GM06990 (cell line): ENCODE data around the gene OBSCN.

Source experiments
- DNase-seq: peaks from one replicate; pipeline ENCODE4 v3.0.0-alpha.2; 2011; ENCODE audit not compliant: insufficient read length; ENCODE audit errors: extremely low read depth
- H3K27me3 ChIP-seq: replicated peaks from 2 replicates; pipeline ENCODE4 v1.6.0; 2011; ENCODE audit warnings: low read length; ENCODE audit not compliant: control insufficient read depth, insufficient read depth
- H3K36me3 ChIP-seq: 2 replicates; pipeline ENCODE4 v1.5.1; 2011; ENCODE audit warnings: low read length; ENCODE audit not compliant: control insufficient read depth, insufficient read depth
- H3K4me3 ChIP-seq: replicated peaks from 2 replicates; pipeline ENCODE4 v1.5.1; 2011; ENCODE audit warnings: low read depth, mild to moderate bottlenecking, control low read depth, low read length
- TF ChIP-seq, protein P1 (sequence below): IDR thresholded peaks from 2 replicates; pipeline ENCODE4 v1.5.1; 2011; ENCODE audit warnings: low read length, control low read depth, mild to moderate bottlenecking, inconsistent platforms; ENCODE audit not compliant: insufficient read depth, poor library complexity, severe bottlenecking

The OBSCN gene

DNA sequence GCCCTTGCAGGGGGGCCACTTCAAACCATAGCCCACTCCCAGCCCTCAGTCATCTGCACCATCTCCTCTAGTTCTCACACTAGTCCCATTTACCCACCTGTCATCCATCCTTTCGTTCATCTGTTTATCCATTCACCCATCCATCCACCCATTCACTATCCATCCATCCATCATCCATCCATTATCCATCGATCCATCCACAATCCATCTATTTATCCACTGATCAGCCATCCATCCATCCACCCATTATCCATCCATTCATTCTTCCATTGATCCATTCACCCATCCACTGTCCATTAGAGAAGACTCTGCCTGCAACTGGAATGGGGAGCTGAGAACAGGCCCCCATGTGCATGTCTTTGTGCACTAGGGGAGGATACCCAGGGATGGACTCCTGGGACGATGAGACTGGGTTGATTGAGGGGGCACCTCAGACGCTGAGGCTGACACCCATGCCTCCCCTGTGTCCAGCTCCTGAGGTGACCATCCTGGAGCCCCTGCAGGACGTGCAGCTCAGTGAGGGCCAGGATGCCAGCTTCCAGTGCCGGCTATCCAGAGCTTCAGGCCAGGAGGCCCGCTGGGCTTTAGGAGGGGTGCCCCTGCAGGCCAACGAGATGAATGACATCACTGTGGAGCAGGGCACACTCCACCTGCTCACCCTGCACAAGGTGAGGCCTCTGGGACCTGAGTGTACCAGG lies 100.9 kb downstream of the OBSCN start:
- TF ChIP-seq, protein P1, sequence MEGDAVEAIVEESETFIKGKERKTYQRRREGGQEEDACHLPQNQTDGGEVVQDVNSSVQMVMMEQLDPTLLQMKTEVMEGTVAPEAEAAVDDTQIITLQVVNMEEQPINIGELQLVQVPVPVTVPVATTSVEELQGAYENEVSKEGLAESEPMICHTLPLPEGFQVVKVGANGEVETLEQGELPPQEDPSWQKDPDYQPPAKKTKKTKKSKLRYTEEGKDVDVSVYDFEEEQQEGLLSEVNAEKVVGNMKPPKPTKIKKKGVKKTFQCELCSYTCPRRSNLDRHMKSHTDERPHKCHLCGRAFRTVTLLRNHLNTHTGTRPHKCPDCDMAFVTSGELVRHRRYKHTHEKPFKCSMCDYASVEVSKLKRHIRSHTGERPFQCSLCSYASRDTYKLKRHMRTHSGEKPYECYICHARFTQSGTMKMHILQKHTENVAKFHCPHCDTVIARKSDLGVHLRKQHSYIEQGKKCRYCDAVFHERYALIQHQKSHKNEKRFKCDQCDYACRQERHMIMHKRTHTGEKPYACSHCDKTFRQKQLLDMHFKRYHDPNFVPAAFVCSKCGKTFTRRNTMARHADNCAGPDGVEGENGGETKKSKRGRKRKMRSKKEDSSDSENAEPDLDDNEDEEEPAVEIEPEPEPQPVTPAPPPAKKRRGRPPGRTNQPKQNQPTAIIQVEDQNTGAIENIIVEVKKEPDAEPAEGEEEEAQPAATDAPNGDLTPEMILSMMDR: no peak
- no peaks in the 10 kb centered on the region for H3K27me3 ChIP-seq

DNA sequence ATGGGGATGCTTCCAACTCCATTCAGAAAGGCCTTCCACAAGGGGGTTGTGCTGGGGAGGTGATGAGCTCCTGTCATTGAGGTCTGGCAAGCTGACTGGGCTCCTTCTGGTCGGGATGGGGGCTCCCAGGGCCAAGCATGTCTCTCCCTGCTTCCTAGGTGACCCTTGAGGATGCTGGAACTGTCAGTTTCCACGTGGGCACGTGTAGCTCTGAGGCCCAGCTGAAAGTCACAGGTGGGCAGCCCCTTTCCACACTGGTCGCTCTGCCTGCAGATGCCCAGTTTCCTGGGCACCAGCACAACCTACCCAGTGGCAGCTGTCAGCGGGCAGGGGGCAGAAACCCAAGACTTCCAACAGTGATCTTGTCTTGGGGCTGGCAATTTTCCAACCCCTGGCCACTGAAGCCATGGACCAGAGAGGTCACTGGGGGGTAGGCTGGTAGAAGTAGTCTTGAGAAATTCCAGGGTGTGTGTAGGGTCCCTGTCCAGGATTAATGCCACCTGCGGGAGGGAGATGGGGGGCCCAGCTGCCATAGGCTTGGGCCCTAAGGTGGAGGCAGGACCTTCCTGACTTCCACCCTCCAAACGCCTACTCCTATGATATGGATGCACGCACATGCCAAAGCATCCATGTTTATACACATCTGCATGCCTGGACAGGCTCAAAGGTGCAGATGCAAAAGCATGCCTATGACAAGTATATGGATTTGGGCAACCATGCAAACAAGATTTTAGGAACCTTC lies 101.7 kb downstream of the OBSCN start:
- DNase-seq: no peak
- TF ChIP-seq, protein P1: no peak
- H3K36me3 ChIP-seq: no peaks in the 10 kb centered on the region
- H3K4me3 ChIP-seq: no peak overlapping the region
- H3K27me3 ChIP-seq: no peaks in the 10 kb centered on the region

More for the DNA sequence above, 100.9 kb downstream of the OBSCN start:
- Histone ChIP-seq H3K36me3 (no peaks in the 10 kb centered on the region), H3K4me3 (no peak overlapping the region)
- no peak for DNase-seq

DNA sequence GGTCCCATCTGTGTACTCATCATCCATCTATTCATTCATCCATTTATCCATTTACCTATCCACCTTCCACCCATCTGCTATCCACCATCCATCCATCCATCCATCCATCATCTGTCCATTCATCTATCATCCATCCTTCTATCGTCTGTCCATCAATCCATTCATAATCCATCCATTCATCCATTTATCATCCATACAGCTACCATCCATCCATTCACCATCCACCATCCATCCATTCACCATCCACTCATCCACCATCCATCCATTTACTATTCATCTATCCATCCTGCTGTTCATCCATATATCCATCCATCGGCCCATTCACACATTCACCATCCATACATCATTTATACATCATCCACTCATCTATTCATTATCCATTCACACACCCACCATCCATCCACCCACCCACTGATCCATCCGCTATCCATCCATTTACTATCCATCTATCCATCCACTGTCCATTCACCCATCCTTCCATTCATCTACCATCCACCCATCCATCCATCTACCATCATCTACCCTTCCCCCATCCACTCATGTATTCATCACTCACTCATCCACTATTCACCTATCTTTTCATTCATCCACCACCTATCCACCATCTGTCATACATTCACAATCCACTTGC lies 102.4 kb downstream of the OBSCN start:
- Histone ChIP-seq H3K4me3 (no peak overlapping the region), H3K27me3 (no peaks in the 10 kb centered on the region), H3K36me3 (no peaks in the 10 kb centered on the region)
- DNase-seq: no peak
- TF ChIP-seq, protein P1: no peak

DNA sequence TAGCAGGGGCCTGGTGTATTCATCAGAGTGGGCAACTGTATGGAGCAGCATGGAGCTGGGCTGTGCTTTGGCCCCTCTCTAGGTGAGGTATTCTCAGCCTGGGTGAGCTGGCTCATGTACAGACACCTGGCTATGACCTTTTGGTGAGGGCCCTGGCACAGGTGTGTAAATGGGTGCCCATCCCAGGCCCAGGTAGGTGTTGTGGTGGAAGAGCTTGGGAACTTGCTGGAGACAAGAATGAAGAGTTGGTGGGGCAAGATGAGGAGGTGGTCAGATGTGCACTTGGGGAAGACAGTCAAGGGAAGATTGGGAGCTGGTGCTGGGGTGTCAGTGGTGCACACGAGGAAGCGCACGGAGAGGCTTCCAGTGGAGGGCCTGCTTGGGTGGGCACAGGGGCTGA lies 103.2 kb downstream of the OBSCN start:
- Histone ChIP-seq H3K36me3 (no peaks in the 10 kb centered on the region), H3K27me3 (no peaks in the 10 kb centered on the region), H3K4me3 (no peak overlapping the region)
- no peak for DNase-seq
- TF ChIP-seq, protein P1: no peak

DNA sequence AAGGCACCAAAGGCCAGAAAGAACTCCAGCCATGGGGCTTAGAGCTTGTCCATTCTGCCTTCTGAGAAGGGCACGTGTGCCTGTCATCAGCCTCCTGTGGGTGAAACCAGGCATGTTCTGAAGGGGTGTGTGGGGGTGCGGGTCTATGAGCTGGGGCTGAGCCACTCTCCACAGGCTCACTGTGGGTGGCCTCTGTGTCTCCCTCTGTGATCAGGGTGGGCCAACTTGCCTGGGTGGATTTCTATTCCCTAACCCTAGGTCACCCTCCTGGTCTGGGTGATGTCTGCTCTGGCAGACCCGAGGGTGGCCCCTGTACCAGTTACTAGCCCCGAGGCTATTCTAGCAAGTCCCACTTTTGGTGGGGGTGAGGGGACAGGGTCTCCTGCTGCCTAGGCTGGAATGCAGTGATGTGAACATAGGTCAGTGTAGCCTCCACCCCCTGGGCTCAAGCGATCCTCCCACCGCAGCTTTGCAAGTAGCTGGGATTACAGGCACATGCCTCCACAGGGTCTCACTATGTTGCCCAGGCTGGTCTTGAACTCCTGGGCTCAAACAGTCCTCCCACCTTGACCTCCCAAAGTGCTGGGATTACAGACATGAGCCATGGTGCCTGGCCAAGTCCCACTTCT lies 104.4 kb downstream of the OBSCN start:
- no peaks in the 10 kb centered on the region for H3K27me3 ChIP-seq
- H3K36me3 ChIP-seq: no peaks in the 10 kb centered on the region
- DNase-seq: no peak
- H3K4me3 ChIP-seq: no peak overlapping the region
- TF ChIP-seq, protein P1: no peak
